GM12801 (cell line): ENCODE measurements around the gene C5AR1.

Source experiments
- CTCF ChIP-seq: IDR thresholded peaks from one replicate; pipeline ENCODE4 v1.5.1; 2011; ENCODE audit warnings: control low read depth; ENCODE audit not compliant: insufficient read length; ENCODE audit errors: extremely low read depth

The C5AR1 gene

GRCh38 chr19:47309608-47310007 is at the start of gene C5AR1:
C5AR1 (plus strand) TSS chr19:47309861; CDS start chr19:47309896, 35 bp downstream.
- no peak for TF ChIP-seq CTCF

- TF ChIP-seq CTCF = no peak
Measured at GRCh38 chr19:47260476-47260875, 49.2 kb upstream of the C5AR1 start.

GRCh38 chr19:47264629-47265028 is 45.0 kb upstream of the C5AR1 start:
- TF ChIP-seq CTCF = no peak

- TF ChIP-seq CTCF = no peak
Measured at GRCh38 chr19:47266401-47266941, 43.2 kb upstream of the C5AR1 start.

- TF ChIP-seq CTCF = no peak
Measured at GRCh38 chr19:47267350-47267759, 42.3 kb upstream of the C5AR1 start.

GRCh38 chr19:47268028-47268427 is 41.6 kb upstream of the C5AR1 start:
- TF ChIP-seq CTCF = no peak

- no peak for TF ChIP-seq CTCF
Measured at GRCh38 chr19:47269596-47269995, 40.1 kb upstream of the C5AR1 start.

- no peak for TF ChIP-seq CTCF
Measured at GRCh38 chr19:47270408-47270807, 39.3 kb upstream of the C5AR1 start.
